K562 (cell line): ENCODE data around the gene DGKZ. TPM values are rescaled to one million over a fixed set of nuclear protein-coding genes. Genes with fewer than 3 reads are reported as not detected.

Experiments
- ATAC-seq: fragments of 200-7000 bp; cut with Tn5 transposase; 3 replicates; pipeline ENCODE4 v1.9.1; 2020; ENCODE audit warnings: moderate library complexity
- BruUV-seq: library from RNA; stranded (reverse); fragments of 400-500 nt; replicated peaks from 2 replicates; lab custom pipeline; 2021; lab: Mats Ljungman, UMichigan
- CTCF ChIA-PET: fragments of 300-600 bp; formaldehyde crosslinking; extraction: SDS; loops from one replicate; lab custom pipeline; 2021; ENCODE audit warnings: low intra/inter-chr PET ratio; lab: Yijun Ruan, JAX
- POLR2A ChIA-PET: fragments of 300-600, 350-650 bp; sonication (Branson Sonifier 250); formaldehyde crosslinking; extraction: SDS; loops from one replicate; lab custom pipeline; 2021; ENCODE audit warnings: antibody characterized with exemption, inconsistent platforms; lab: Yijun Ruan, JAX
- DNase-seq, 4 experiments: peaks; one replicate each; pipeline versions ENCODE4 v3.0.0 to v3.0.0-alpha.2; 2011 to 2018; ENCODE audit warnings: low spot score in 3 of 4, mixed read lengths in 3 of 4; ENCODE audit errors: extremely low read depth in 1 of 4
- FAIRE-seq: peaks from 2 replicates; lab custom pipeline; 2011; peaks lifted over from hg19 to GRCh38; lab: Jason Lieb, UNC
- H2AFZ ChIP-seq: 2 replicates; pipeline ENCODE4 v1.6.0; 2011; ENCODE audit warnings: low read depth, low read length, control low read depth, inconsistent platforms
- H3K27ac ChIP-seq: fragments of 200-600 bp; 3 replicates; pipeline ENCODE4 v1.8.0; 2011; ENCODE audit warnings: low read depth, mild to moderate bottlenecking, control low read depth, inconsistent platforms, low read length, moderate library complexity, mixed read lengths; ENCODE audit errors: extremely low read depth
- H3K27me3 ChIP-seq, 2 experiments: fragments of 300-600 bp in 1 of 2; 2 replicates in 1 of 2; 3 replicates in 1 of 2; pipeline versions ENCODE4 v1.6.0 to v1.8.0; 2011; ENCODE audit warnings: inconsistent platforms in 2 of 2, low read length in 2 of 2, mild to moderate bottlenecking in 1 of 2, mixed read lengths in 1 of 2, moderate library complexity in 1 of 2; ENCODE audit not compliant: control insufficient read depth in 2 of 2, insufficient read depth in 2 of 2
- H3K36me3 ChIP-seq: fragments of 300-600 bp; 3 replicates; pipeline ENCODE4 v1.8.0; 2011; ENCODE audit warnings: mild to moderate bottlenecking, low read length, inconsistent platforms; ENCODE audit not compliant: control insufficient read depth, insufficient read depth
- H3K4me1 ChIP-seq, 2 experiments: fragments of 200-600 bp in 1 of 2; replicated peaks in 1 of 2; 2 replicates in 1 of 2; 3 replicates in 1 of 2; pipeline versions ENCODE4 v1.5.1 to v1.8.0; 2011; ENCODE audit warnings: inconsistent platforms in 2 of 2, low read length in 2 of 2, mild to moderate bottlenecking in 1 of 2, mixed read lengths in 1 of 2, moderate library complexity in 1 of 2; ENCODE audit not compliant: control insufficient read depth in 2 of 2, insufficient read depth in 2 of 2
- H3K4me2 ChIP-seq: 2 replicates; pipeline ENCODE4 v1.6.1; 2011; ENCODE audit warnings: low read length, control low read depth, inconsistent platforms, mixed read lengths; ENCODE audit not compliant: insufficient read depth
- H3K4me3 ChIP-seq: fragments of 200-600 bp; sonication (generic), shearing (Covaris generic); 2 replicates; pipeline ENCODE4 v1.5.1; 2016; ENCODE audit warnings: control low read depth, inconsistent platforms
- H3K79me2 ChIP-seq: fragments of 200-600 bp; 3 replicates; pipeline ENCODE4 v1.8.0; 2011; ENCODE audit warnings: low read length, inconsistent platforms; ENCODE audit not compliant: control insufficient read depth, insufficient read depth
- H3K9ac ChIP-seq, 2 experiments: 2 replicates each; pipeline versions ENCODE4 v1.6.0 to v1.6.1; 2011; ENCODE audit warnings: low read depth in 2 of 2, low read length in 2 of 2, control low read depth in 1 of 2, inconsistent platforms in 1 of 2, mild to moderate bottlenecking in 1 of 2, mixed read lengths in 1 of 2; ENCODE audit not compliant: insufficient read depth in 1 of 2
- H3K9me1 ChIP-seq: one replicate; pipeline ENCODE4 v1.6.0; 2011; ENCODE audit warnings: inconsistent platforms, mild to moderate bottlenecking, low read length, moderate library complexity; ENCODE audit not compliant: control insufficient read depth, insufficient read depth
- H3K9me3 ChIP-seq: replicated peaks from 2 replicates; pipeline ENCODE4 v1.5.1; 2011; ENCODE audit warnings: low read depth, low read length, inconsistent platforms; ENCODE audit not compliant: control insufficient read depth, insufficient read depth
- H4K20me1 ChIP-seq: replicated peaks from 2 replicates; pipeline ENCODE4 v1.6.1; 2011; ENCODE audit warnings: low read length, inconsistent platforms, mixed read lengths; ENCODE audit not compliant: control insufficient read depth, insufficient read depth
- EZH2 ChIP-seq: IDR thresholded peaks from 2 replicates; pipeline ENCODE4 v1.6.1; 2012; ENCODE audit warnings: low read depth, mild to moderate bottlenecking, inconsistent platforms, low read length, borderline replicate concordance
- PRDM10 ChIP-seq: fragments of 450-650 bp; IDR thresholded peaks from 2 replicates; pipeline ENCODE4 v1.6.1; 2018; ENCODE audit not compliant: partially characterized antibody
- ZNF707 ChIP-seq: fragments of 250-450 bp; sonication (Bioruptor Pico); conservative IDR thresholded peaks from 2 replicates; pipeline ENCODE4 v1.8.0; 2022; ENCODE audit warnings: inconsistent platforms, mild to moderate bottlenecking, moderate library complexity
- WGBS: fragments of 100-300 bp; shearing (Covaris generic); methylation state at CpG from one replicate; pipeline ENCODE4 v1.1.6; 2016; ENCODE audit warnings: low coverage, mixed read lengths; ENCODE audit not compliant: insufficient coverage; ENCODE audit errors: missing lambda C conversion rate; 5-methylcytosine and 5-hydroxymethylcytosine counted together
- in situ Hi-C: fragments of 300-500 bp; cut with MboI; formaldehyde crosslinking; loops from 4 replicates; pipeline ENCODE4 v1.15.0; 2018; ENCODE audit warnings: inconsistent platforms, mixed read lengths
- intact Hi-C: fragments of 100-400 bp; cut with micrococcal nuclease; formaldehyde crosslinking; loops from 2 replicates; pipeline ENCODE4 v1.14.2; 2022
- polyA plus RNA-seq, 8 experiments: library from polyadenylated mRNA; depleted of rRNA in 4 of 8; stranded (reverse) in 5 of 8; unstranded in 3 of 8; fragments of >200 nt; fragmentation: Nextera tagmentation in 2 of 8; fragmentation: Illumina TruSeq in 1 of 8; extraction: Ambion mirVana in 2 of 8; extraction: Trizol in 1 of 8; gene quantifications; 2 replicates each; pipeline versions ENCODE4 v1.2.1 to v1.2.3, GENCODE V29; 2011 to 2014; ENCODE audit warnings: inconsistent platforms in 1 of 8, missing spikeins in 1 of 8
- total RNA-seq, 7 experiments: library from RNA; depleted of rRNA in 6 of 7; stranded (reverse); fragments of >200 nt in 6 of 7; fragmentation: Illumina TruSeq in 2 of 7; extraction: Trizol in 2 of 7; gene quantifications; 2 replicates each; pipeline versions ENCODE4 v1.2.1 to v1.2.3, GENCODE V29; 2011 to 2021; ENCODE audit warnings: low replicate concordance in 1 of 7

Gene DGKZ
- total and polyA plus RNA-seq, 9 of the 15 experiments (the other 6 are each of a cell fraction or from before 2014, with no cell fraction given) = 0.51 to 100 (median 44.2) TPM

GRCh38 chr11:46332093-46332567 lies 15.1 kb upstream of the DGKZ start:
- Histone ChIP-seq H3K79me2 (no peaks in the 10 kb centered on the region), H3K9me1 (no peaks in the 10 kb centered on the region), H3K4me1 (peaks cover 16 to 36% of the 10 kb centered on the region in 2 experiments), H2AFZ (no peak overlapping the region), H3K27ac (no peak overlapping the region), H3K9me3 (no peaks in the 10 kb centered on the region), H3K4me3 (no peak overlapping the region), H4K20me1 (peaks cover 3% of the 10 kb centered on the region; the same call in 1 of the 2 replicates), H3K27me3 (peaks cover 36 to 69% of the 10 kb centered on the region in 2 experiments; a peak in 4 of 5 replicates), H3K9ac (no peak overlapping the region), H3K36me3 (no peaks in the 10 kb centered on the region), H3K4me2 (no peak overlapping the region)
- ChIA-PET CTCF (no interaction called here), POLR2A (interaction anchor here (0.5 to 1.1 kb wide), 4 partner anchors 9 to 20 kb away, joined by 3 to 4 read pairs (median 4); no protein-coding TSS in a partner anchor)
- intact Hi-C loops (no loop called here), in situ Hi-C loops (no loop called here)
- BruUV-seq = no TSS peak
- DNase-seq (no peak), ATAC-seq (no peak), FAIRE-seq (no peak)
- 16% methylated on average over 4 of the region's 8 CpGs for WGBS
- TF ChIP-seq ZNF707 (CRISPR knock-in tag) = no peak
- TF ChIP-seq EZH2 = 0 out of 2 replicates have a peak, but pooled peaks have one; percentile 27
- peak; percentile 91 for TF ChIP-seq PRDM10
